ACHN (cell line): Measurements from ENCODE around the gene OPCML.

Source experiments
- DNase-seq: peaks from one replicate; pipeline ENCODE4 v3.0.0-alpha.2; 2015
- in situ Hi-C: cut with HindIII; loops from 2 replicates; pipeline ENCODE4 v1.10.0; 2017; ENCODE audit warnings: low sequenced_read_pairs, low pct_ligation_motif_present, low pct_unique_long_range_greater_than_20kb

Gene OPCML

GRCh38 chr11:133134314-133135173, 397.8 kb downstream of the OPCML start:
- in situ Hi-C loops = no loop called here
- peak; percentile 51 for DNase-seq

- in situ Hi-C loops = no loop called here
- DNase-seq = no peak
Measured at GRCh38 chr11:133133606-133134005, 398.7 kb downstream of the OPCML start.

DNA sequence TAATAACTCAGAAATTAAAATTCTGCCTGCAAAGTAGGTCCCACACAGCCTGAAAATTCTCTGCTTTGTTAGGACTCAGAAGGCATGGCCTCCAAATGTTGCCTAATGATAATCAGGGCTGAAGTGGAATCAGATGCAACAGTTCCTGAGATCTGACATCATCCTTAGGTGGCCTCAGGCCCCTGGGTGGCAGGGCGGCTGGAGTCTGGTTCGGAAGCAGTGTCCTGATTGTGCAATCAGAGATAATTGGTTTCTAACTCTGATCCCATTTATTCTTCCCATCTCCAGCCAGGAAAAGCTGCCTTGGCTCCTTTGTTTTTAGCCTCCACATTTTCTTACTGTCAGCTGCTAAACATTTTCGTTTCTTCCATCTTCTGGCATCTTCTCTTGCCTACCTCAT, 399.3 kb downstream of the OPCML start:
- no peak for DNase-seq
- in situ Hi-C loops = no loop called here

DNA sequence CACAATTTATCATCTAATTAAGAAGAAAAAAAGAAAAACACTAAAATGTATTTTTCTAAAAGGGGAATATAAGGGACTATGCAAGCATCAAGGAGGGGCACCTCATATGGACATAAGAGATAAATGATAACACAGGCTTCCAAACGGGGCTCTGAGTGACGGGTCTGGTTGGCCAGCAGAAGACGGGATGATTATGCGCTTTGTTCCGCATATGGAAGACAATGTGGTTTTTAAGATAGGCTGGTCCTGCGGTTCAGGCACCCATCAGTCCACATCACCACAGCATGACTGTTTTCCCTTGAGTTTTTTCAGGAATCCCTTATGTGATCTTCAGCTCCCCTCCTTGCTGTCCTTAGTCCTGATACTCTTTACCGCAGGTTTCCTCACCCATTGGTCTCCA, 404.6 kb downstream of the OPCML start:
- DNase-seq = no peak
- in situ Hi-C loops = no loop called here

DNA sequence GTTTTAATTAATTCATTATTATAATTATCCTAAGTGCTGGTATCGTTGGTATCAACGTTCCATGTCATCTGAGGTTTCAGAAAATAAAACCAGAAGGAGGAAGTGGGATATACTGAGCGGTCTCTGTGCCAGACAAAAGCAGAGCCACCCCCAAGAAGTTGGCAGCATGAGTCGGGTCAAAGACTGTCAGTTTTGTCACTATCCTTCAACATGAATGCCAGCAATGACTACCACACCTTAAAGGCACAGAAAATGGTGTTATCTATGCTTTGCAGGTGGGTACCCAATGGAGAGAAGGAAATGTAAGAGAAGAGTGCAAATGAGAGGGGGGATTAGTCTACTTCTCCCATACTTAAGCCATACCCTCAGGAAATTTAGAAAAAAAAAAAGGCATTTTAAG, 408.5 kb downstream of the OPCML start:
- DNase-seq = no peak
- in situ Hi-C loops = no loop called here

DNA sequence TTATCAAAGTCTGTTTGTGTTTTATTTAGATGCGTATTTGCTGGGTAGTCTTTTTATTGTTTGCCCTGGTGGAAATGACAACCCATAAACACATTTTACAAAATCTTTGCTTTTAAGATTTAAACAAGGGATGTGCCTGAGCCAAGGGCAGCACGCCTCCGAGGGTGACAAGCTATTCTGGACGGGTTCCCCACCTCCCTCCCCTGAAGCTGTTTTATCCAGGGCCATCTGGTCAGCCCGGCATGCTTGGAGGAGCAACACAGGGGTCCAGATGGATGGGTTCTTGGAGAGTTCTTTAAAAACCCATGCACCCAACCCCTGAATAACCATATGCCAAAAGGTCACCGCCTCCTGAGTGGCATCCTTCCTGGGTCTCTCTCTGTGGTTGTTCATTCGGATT, 408.9 kb downstream of the OPCML start:
- no peak for DNase-seq
- in situ Hi-C loops = no loop called here

DNA sequence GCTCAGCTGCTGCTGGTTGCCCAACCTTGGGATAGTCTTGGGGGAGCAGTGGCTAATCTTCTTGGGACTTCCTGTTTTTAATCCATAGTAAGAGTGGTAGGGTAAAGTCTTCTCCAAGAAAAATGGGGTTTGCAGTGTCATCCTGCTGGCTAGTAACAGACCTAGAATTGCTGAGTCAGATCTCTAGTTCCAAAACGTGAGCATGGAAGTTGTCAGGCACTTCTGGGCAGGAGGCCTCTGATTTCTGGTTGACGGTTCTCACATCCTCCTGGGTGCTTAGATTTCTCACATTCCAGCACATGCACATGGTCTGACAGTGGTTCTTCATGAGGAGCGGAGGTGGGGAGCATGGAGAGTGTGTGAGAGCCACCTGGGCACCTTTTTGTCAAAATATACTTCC, 410.0 kb downstream of the OPCML start:
- in situ Hi-C loops = no loop called here
- no peak for DNase-seq

DNA sequence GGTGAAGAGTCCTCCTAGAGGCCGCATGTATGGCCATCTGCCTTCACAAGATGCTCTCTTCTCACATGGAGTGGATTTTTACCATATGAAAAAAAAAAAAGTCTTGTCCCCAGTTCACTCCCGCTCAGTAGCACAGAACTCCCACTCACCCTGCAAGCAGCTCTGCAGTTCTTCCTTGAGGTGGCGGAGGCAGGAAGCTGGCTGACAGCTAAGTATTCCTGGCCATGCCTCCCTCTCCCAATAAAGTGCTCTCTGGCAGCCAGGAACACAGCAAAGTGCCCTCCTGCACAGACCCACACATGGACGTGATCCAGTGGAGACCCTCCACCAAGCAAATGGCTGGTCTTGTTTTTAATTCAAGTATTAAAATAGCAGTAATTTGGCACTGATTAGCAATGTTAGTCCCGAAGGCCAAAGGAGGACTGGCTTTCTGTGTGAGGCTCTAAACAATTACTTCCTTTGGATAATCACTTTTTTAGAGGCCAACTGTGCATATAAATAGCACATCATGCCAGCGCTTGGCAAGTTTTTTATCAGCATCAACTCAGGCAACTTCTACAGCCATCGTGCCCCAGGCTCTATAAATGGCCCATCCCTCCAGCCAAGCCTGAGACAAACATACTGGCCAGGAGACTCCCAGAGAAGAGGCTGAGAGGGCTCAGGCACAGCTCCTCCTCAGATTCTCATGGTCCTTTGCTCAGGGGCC, 413.6 kb downstream of the OPCML start:
- in situ Hi-C loops = no loop called here
- no peak for DNase-seq

DNA sequence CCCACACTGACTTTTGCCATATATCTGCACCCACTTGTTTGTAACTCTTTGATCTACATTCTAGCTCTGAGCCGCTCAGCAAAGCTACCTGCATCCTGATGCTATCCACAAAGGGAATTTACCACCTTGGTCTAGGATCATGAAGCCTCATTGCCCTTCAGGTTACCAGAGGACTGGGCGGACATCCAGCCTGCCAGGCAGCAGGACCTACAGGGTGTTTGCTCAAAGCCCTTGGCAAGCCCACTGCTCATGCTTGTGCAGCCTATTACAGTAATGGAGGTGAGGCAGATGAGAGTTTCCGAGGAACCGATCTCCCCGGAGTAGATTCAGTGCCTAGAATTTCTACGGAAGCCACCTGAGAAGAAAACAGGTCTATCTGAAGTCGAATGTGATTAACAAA, 417.2 kb downstream of the OPCML start:
- in situ Hi-C loops = no loop called here
- no peak for DNase-seq

DNA sequence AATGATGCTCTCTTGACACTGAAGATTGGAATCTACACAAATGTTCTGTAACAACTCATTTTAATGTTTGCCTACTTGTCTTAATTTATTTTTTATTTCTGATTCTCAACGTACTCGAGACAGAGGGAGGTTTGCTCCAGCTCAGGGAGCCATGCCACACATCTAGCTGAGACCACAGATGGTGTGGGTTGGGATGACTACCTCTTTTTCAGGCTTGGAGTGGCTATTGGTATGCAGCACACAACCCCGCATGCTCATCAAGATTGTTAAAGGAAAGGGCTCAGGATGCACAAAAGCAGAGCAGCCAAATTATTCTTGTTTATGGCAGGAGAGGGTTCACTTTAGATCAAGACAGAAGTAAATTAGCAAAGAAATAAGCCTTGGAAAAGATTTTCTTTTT, 424.5 kb downstream of the OPCML start:
- no peak for DNase-seq
- in situ Hi-C loops = no loop called here

GRCh38 chr11:133107136-133107535, 425.2 kb downstream of the OPCML start:
- DNase-seq = no peak
- in situ Hi-C loops = no loop called here

DNA sequence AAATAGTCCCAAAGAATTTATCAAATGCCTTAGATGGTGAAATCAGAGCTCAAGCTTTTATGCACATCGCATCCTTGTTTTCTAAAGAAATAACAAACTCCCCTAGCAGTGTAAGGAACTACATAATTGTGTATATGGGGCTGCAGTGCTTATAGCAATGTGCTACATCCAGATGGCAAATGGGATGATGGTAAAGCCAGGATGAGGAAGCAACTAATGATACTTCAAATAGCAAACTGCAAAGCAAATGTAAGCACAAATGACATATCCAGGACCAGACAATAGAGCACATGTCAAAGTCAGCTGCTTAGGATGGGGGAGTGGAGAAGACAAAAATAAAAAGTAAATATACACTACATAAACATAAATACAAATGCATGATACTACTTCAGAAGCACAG, 425.9 kb downstream of the OPCML start:
- in situ Hi-C loops = no loop called here
- no peak for DNase-seq

DNA sequence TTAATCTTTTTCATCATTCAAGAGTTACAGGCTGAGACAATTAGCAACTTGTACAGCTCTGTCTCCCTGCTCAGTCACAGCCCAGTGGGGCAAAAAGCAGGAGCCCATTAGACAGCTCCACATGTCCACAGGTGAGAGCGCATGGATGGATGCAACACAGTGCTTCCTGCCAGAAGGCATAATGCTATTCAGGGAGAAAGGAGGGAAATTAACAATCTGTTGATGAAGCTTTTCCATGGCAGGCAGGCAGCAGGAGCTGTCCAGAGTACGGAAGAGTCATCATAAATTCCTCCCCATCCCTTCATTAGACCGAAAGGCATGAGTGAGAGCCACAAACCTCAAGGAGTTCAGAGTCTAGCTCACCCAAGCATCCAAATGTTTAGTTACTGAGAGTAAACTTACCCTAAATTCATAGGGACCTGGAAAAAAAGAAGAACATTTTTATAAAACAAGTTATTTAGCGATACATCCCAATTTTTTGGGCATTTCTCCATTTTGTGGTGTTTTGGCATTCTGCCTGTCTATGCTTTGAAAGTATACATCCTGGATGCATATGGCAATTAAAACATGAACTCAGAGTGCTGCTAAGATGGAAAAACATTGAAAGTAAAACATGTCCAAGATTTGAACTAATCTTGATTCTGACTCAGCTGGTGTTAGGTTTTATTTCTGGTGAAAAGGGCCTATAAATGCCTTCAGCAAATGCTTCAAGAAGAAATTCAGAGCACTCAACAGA, 428.1 kb downstream of the OPCML start:
- no peak for DNase-seq
- in situ Hi-C loops = no loop called here

GRCh38 chr11:133096981-133097380, 435.3 kb downstream of the OPCML start:
- in situ Hi-C loops = no loop called here
- DNase-seq = no peak

GRCh38 chr11:133086518-133086917, 445.8 kb downstream of the OPCML start:
- in situ Hi-C loops = no loop called here
- no peak for DNase-seq

DNA sequence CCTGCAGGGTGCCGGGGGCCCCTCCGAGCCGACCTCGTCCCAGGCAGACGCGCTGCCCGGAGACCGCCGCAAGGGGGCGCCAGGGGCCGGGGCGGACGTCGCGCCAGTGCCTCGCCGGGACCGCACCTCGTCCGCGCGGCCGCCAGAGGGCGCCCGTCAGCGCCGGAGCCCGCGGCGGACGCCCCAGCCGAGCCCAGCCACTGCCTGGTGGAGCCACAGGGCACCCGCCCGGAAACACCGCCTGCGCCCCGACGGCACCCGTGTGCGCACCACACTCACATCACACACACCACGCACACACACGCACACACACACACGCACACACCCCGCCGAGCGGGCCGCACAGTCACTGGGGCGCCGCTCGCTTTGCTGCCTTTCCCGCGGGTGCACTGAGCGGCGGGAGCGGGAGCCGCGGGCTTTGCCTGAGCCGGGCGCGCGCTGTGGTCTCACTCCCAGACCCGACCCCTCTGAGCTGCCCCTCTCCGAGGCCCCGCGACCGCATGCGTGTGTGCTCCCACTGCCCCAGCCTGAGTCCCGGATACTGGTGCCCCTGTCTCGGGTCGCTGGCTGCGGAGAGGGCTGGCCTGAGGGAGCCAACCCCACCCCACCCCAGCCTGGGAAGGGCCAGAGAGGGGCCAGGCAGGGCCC, 449.3 kb downstream of the OPCML start:
- peak; percentile 45 for DNase-seq
- in situ Hi-C loops = no loop called here

- DNase-seq = no peak
- in situ Hi-C loops = no loop called here
Measured at GRCh38 chr11:133082453-133082781, 449.9 kb downstream of the OPCML start.

DNA sequence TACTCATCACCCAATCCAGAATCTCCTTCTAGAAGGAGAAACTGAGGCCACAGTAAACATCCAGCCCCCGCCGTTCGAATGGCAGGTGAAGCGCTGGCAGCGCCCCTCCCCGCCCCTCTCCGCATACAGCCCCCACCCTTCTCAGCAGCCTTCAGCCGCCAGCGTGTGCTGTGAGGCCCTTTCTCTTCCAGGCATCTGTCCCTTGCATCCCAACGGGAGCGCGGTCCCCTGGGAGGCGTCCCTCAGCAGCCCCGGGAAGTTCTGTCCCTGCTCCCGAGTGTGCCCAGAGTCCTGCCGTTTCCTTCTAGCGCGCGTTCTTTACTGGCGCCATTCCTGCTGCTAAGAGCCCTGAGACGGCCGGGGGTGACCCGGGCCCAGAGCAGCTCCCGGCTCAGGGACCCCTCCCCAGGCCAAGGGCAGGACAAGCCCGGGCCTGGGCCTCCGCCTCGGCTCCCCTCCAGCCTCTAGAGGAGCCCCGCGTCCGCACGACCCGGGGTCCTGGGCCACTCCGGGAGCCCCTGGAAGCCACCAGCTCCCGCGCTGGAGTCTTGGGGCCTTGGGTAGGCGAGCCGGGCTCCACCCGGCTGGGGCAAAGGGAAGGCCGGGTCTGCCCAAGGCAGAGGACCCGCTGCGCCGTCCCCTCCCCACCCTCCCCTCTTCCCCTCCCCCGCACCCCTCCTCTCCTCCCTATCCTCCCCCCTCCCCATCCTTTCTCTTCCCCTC, 450.4 kb downstream of the OPCML start:
- DNase-seq = no peak

DNA sequence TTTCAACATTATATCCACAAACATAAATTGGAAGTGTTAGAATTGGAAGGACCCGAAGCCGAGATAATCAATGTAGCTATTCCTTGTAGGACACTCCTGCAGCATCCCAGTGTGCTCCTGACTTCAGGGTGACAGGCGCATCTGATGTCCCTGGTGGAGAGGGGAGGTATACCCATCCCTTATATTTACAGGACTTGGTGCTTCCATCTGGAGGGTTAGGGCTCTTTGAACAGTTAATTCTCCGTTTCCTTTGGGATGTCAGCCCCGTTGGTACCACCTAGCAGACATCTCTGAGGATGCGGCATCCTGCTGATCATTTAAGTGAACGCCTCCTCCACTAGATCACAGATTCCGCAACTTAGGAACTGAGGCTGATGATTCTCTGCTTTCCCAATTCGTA, 451.3 kb downstream of the OPCML start:
- in situ Hi-C loops = no loop called here
- no peak for DNase-seq

More for the DNA sequence above, 450.4 kb downstream of the OPCML start:
- in situ Hi-C loops = no loop called here
